ENCODE results near the gene APOL2. TPM values are rescaled to one million over a fixed set of nuclear protein-coding genes. Genes with fewer than 3 reads are reported as not detected.

APOL2 gene
- total and polyA plus RNA-seq, 10 of the 15 experiments (the other 5 are each of a cell fraction or from before 2014, with no cell fraction given), result 4.4 to 39.9 (median 25.0) TPM

DNA sequence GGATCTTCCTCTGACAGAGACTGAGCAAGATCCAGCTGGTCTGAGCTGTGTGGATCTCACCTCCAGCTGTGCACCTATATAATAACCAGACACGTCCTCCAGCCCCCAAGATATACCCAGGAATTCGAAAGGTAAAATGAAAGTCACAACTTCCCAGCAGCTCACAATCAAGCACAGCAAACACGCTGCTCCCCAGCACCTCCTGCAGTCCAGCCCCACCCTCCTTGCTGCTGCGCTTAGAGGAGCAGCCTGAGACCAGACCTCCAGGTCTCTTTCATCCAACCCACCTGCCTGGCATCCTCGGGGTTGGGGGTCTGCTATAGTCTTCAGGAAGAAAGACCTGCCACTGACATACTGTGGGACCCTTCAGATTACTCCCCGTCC lies 34.7 kb downstream of the APOL2 start:
- no peak overlapping the region for H3K4me3 ChIP-seq
- H3K36me3 ChIP-seq (ENCODE audit: control insufficient read depth in 2 of 2, insufficient read depth in 2 of 2, low read length in 1 of 2), result no peaks in the 10 kb centered on the region
- 44% methylated on average over 6 of the region's 6 CpGs for WGBS (ENCODE audit: insufficient coverage, insufficient replicate concordance, low lambda C conversion rate, missing lambda C conversion rate)
- H3K4me2 ChIP-seq (ENCODE audit: control insufficient read depth, insufficient read depth), result no peak overlapping the region
- SMC1A ChIA-PET (ENCODE audit: uncharacterized antibody, unreplicated experiment), result interaction anchor here (0.6 to 1.6 kb wide), 4 partner anchors 9 to 35 kb away, joined by 3 to 5 read pairs (median 4); partner anchors contain the start of gene APOL2
- 0 out of 3 replicates have a peak, but pooled peaks cover under 1% of the 10 kb centered on the region for H3K9me3 ChIP-seq (replicated peaks; ENCODE audit: control insufficient read depth, insufficient read depth, low read length)
- TF ChIP-seq, protein P1, sequence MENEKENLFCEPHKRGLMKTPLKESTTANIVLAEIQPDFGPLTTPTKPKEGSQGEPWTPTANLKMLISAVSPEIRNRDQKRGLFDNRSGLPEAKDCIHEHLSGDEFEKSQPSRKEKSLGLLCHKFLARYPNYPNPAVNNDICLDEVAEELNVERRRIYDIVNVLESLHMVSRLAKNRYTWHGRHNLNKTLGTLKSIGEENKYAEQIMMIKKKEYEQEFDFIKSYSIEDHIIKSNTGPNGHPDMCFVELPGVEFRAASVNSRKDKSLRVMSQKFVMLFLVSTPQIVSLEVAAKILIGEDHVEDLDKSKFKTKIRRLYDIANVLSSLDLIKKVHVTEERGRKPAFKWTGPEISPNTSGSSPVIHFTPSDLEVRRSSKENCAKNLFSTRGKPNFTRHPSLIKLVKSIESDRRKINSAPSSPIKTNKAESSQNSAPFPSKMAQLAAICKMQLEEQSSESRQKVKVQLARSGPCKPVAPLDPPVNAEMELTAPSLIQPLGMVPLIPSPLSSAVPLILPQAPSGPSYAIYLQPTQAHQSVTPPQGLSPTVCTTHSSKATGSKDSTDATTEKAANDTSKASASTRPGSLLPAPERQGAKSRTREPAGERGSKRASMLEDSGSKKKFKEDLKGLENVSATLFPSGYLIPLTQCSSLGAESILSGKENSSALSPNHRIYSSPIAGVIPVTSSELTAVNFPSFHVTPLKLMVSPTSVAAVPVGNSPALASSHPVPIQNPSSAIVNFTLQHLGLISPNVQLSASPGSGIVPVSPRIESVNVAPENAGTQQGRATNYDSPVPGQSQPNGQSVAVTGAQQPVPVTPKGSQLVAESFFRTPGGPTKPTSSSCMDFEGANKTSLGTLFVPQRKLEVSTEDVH (IDR thresholded peaks at IDR 0.05; ENCODE audit: low read depth, partially characterized antibody), result no peak
- no peaks in the 10 kb centered on the region for H4K20me1 ChIP-seq (ENCODE audit: control insufficient read depth, insufficient read depth)
- CTCF ChIA-PET, result interaction anchor here (1.1 to 1.9 kb wide), 3 partner anchors 10 to 17 kb away, joined by 5 to 7 read pairs (median 6); no protein-coding TSS in a partner anchor
- H3K79me2 ChIP-seq (ENCODE audit: control insufficient read depth, insufficient read depth, low read length), result no peaks in the 10 kb centered on the region
- H3K27me3 ChIP-seq (replicated peaks in 1 of 2; ENCODE audit: control insufficient read depth in 2 of 2, insufficient read depth in 2 of 2, low read length in 1 of 2), result no peaks in the 10 kb centered on the region
- H3K4me1 ChIP-seq (ENCODE audit: control insufficient read depth, insufficient read depth, low read length), result no peaks in the 10 kb centered on the region
- no peak overlapping the region for H2AFZ ChIP-seq (ENCODE audit: control insufficient read depth, low read depth, low read length)
- H3K9ac ChIP-seq (ENCODE audit: control insufficient read depth, insufficient read depth, low read length), result no peak overlapping the region
- intact Hi-C loops (cut with micrococcal nuclease; ENCODE audit: unreplicated experiment) (no loop called here), in situ Hi-C loops (cut with MboI) (no loop called here)
- no TSS peak for BruUV-seq (replicated peaks)
- DNase-seq (ENCODE audit: low read depth, low spot score) (no peak), FAIRE-seq (no peak), ATAC-seq (no peak)
- H3K27ac ChIP-seq (ENCODE audit: control insufficient read depth, insufficient read depth), result no peak overlapping the region
- RAD21 ChIA-PET (ENCODE audit: unreplicated experiment), result interaction anchor here (1.0 kb wide), 1 partner anchor 9 kb away, joined by 3 read pairs; no protein-coding TSS in a partner anchor
- POLR2A ChIA-PET, result no interaction called here

DNA sequence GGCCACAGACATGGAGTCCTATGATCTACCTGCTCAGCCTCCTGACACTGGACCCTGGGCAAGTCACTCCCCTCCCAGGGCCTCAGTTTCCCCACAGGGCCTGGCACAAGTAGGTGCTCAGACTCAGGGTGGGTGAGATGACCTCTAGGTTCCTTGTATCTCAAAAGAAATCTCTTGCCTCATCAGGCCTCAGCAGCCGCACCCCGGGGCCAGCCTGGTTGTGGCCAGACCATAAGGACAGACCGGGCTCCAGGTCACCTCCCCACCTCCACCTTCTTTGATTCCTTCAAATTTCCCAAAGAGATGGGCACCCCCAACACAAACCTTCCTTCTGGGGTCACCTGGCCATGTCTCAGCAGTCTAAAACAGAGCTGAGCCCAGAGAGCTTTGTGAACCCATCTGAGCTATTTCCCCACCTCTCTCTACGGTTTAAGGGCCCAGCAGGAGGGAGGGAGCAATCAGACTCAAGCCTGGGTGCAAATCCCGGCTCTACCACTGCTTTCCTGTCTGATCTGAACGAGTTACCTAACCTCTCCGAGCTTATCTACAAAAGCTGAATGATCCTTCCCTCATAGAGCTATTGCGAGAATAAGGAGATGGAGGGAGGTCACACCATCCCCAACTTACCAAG lies 35.2 kb downstream of the APOL2 start:
- ATAC-seq (no peak), FAIRE-seq (no peak), DNase-seq (ENCODE audit: low read depth, low spot score) (no peak)
- BruUV-seq (replicated peaks), result no TSS peak
- Histone ChIP-seq H3K4me2 (ENCODE audit: control insufficient read depth, insufficient read depth) (no peak overlapping the region), H3K9ac (ENCODE audit: control insufficient read depth, insufficient read depth, low read length) (no peak overlapping the region), H3K9me3 (replicated peaks; ENCODE audit: control insufficient read depth, insufficient read depth, low read length) (no peaks in the 10 kb centered on the region), H3K4me3 (no peak overlapping the region), H3K79me2 (ENCODE audit: control insufficient read depth, insufficient read depth, low read length) (no peaks in the 10 kb centered on the region), H3K27me3 (replicated peaks in 1 of 2; ENCODE audit: control insufficient read depth in 2 of 2, insufficient read depth in 2 of 2, low read length in 1 of 2) (no peaks in the 10 kb centered on the region), H4K20me1 (ENCODE audit: control insufficient read depth, insufficient read depth) (no peaks in the 10 kb centered on the region), H3K4me1 (ENCODE audit: control insufficient read depth, insufficient read depth, low read length) (no peaks in the 10 kb centered on the region), H3K36me3 (ENCODE audit: control insufficient read depth in 2 of 2, insufficient read depth in 2 of 2, low read length in 1 of 2) (no peaks in the 10 kb centered on the region), H3K27ac (ENCODE audit: control insufficient read depth, insufficient read depth) (no peak overlapping the region), H2AFZ (ENCODE audit: control insufficient read depth, low read depth, low read length) (no peak overlapping the region)
- intact Hi-C loops (cut with micrococcal nuclease; ENCODE audit: unreplicated experiment) (no loop called here), in situ Hi-C loops (cut with MboI) (no loop called here)
- WGBS (ENCODE audit: insufficient coverage, insufficient replicate concordance, low lambda C conversion rate, missing lambda C conversion rate), result 56% methylated on average over 8 of the region's 8 CpGs
- CTCF ChIA-PET, result interaction anchor here (1.1 to 1.9 kb wide), 3 partner anchors 9 to 17 kb away, joined by 5 to 7 read pairs (median 6); no protein-coding TSS in a partner anchor
- RAD21 ChIA-PET (ENCODE audit: unreplicated experiment), result interaction anchor here (1.0 kb wide), 1 partner anchor 8 kb away, joined by 3 read pairs; no protein-coding TSS in a partner anchor
- POLR2A ChIA-PET, result no interaction called here
- SMC1A ChIA-PET (ENCODE audit: uncharacterized antibody, unreplicated experiment), result interaction anchor here (0.6 to 1.6 kb wide), 4 partner anchors 10 to 36 kb away, joined by 3 to 5 read pairs (median 4); partner anchors contain the start of gene APOL2
- TF ChIP-seq NFYA (IDR thresholded peaks at IDR 0.05; ENCODE audit: borderline replicate concordance, low read depth, low read length), result no peak
- TF ChIP-seq CREB1 (IDR thresholded peaks at IDR 0.05; ENCODE audit: low read depth), result no peak
- no peak for TF ChIP-seq SREBF2 (IDR thresholded peaks at IDR 0.05; ENCODE audit: low read length)
- TF ChIP-seq, protein P2, sequence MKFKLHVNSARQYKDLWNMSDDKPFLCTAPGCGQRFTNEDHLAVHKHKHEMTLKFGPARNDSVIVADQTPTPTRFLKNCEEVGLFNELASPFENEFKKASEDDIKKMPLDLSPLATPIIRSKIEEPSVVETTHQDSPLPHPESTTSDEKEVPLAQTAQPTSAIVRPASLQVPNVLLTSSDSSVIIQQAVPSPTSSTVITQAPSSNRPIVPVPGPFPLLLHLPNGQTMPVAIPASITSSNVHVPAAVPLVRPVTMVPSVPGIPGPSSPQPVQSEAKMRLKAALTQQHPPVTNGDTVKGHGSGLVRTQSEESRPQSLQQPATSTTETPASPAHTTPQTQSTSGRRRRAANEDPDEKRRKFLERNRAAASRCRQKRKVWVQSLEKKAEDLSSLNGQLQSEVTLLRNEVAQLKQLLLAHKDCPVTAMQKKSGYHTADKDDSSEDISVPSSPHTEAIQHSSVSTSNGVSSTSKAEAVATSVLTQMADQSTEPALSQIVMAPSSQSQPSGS (IDR thresholded peaks at IDR 0.05; ENCODE audit: low read length), result no peak
- TF ChIP-seq NBN (IDR thresholded peaks at IDR 0.05), result no peak
- TF ChIP-seq RUNX3 (IDR thresholded peaks at IDR 0.05; ENCODE audit: low read length), result no peak
- no peak for TF ChIP-seq PML (IDR thresholded peaks at IDR 0.05; ENCODE audit: low read length)
- TF ChIP-seq ZNF207 (IDR thresholded peaks at IDR 0.05; ENCODE audit: borderline replicate concordance), result no peak
- TF ChIP-seq, protein P3, sequence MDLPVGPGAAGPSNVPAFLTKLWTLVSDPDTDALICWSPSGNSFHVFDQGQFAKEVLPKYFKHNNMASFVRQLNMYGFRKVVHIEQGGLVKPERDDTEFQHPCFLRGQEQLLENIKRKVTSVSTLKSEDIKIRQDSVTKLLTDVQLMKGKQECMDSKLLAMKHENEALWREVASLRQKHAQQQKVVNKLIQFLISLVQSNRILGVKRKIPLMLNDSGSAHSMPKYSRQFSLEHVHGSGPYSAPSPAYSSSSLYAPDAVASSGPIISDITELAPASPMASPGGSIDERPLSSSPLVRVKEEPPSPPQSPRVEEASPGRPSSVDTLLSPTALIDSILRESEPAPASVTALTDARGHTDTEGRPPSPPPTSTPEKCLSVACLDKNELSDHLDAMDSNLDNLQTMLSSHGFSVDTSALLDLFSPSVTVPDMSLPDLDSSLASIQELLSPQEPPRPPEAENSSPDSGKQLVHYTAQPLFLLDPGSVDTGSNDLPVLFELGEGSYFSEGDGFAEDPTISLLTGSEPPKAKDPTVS (IDR thresholded peaks at IDR 0.05; ENCODE audit: low read depth, low read length), result no peak
- TF ChIP-seq KLF5 (IDR thresholded peaks at IDR 0.05; ENCODE audit: partially characterized antibody), result no peak
- TF ChIP-seq MTA3 (IDR thresholded peaks at IDR 0.05; ENCODE audit: borderline replicate concordance, low read length), result no peak
